ENCODE measurements around the gene KCNH3.

KCNH3 gene

GRCh38 chr12:49558526-49558925 lies 19.7 kb downstream of the KCNH3 start:
- TF ChIP-seq ZFX (IDR thresholded peaks at IDR 0.05; ENCODE audit: borderline replicate concordance) (no peak), CTCF (IDR thresholded peaks at IDR 0.05) (no peak)
- no peak overlapping the region for H3K27ac ChIP-seq

GRCh38 chr12:49559011-49559675 lies 20.3 kb downstream of the KCNH3 start:
- TF ChIP-seq CTCF (IDR thresholded peaks at IDR 0.05) (no peak), ZFX (IDR thresholded peaks at IDR 0.05; ENCODE audit: borderline replicate concordance) (no peak)
- H3K27ac ChIP-seq, result no peak overlapping the region

GRCh38 chr12:49560695-49561094 lies 21.9 kb downstream of the KCNH3 start:
- TF ChIP-seq CTCF (IDR thresholded peaks at IDR 0.05) (no peak), ZFX (IDR thresholded peaks at IDR 0.05; ENCODE audit: borderline replicate concordance) (no peak)
- H3K27ac ChIP-seq, result no peak overlapping the region

GRCh38 chr12:49562233-49562632 lies 23.4 kb downstream of the KCNH3 start:
- H3K27ac ChIP-seq, result no peak overlapping the region
- no peak for TF ChIP-seq CTCF (IDR thresholded peaks at IDR 0.05)
- no peak for TF ChIP-seq ZFX (IDR thresholded peaks at IDR 0.05; ENCODE audit: borderline replicate concordance)

- no peak overlapping the region for H3K27ac ChIP-seq
Measured at GRCh38 chr12:49562831-49563230, 24.0 kb downstream of the KCNH3 start.

GRCh38 chr12:49563951-49564685 lies 25.3 kb downstream of the KCNH3 start:
- no peak for TF ChIP-seq CTCF (IDR thresholded peaks at IDR 0.05)
- no peak for TF ChIP-seq ZFX (IDR thresholded peaks at IDR 0.05; ENCODE audit: borderline replicate concordance)
- no peak overlapping the region for H3K27ac ChIP-seq

More at GRCh38 chr12:49562831-49563230, 24.0 kb downstream of the KCNH3 start:
- no peak for TF ChIP-seq CTCF (IDR thresholded peaks at IDR 0.05)
- no peak for TF ChIP-seq ZFX (IDR thresholded peaks at IDR 0.05; ENCODE audit: borderline replicate concordance)
